HepG2 (cell line): ENCODE results near the gene CHKA. TPM values are rescaled to one million over a fixed set of nuclear protein-coding genes. Genes with fewer than 3 reads are reported as not detected.

Experiments used
- ATF7 ChIP-seq, 2 experiments: fragments of 450-650 bp in 1 of 2; sonication (generic) in 1 of 2; formaldehyde crosslinking in 1 of 2; IDR thresholded peaks; 2 replicates each; pipeline versions ENCODE4 v1.4.0 to v1.6.1; 2016 to 2020; ENCODE audit warnings: antibody characterized with exemption in 1 of 2, mild to moderate bottlenecking in 1 of 2, missing genetic modification reagents in 1 of 2
- CHCHD3 ChIP-seq: sonication (generic); formaldehyde crosslinking; IDR thresholded peaks from 2 replicates; pipeline ENCODE4 v1.8.0; 2022; ENCODE audit warnings: mild to moderate bottlenecking, missing genetic modification reagents, moderate library complexity
- CREB1 ChIP-seq, 2 experiments: fragments of 450-650 bp in 1 of 2; IDR thresholded peaks; 2 replicates each; pipeline ENCODE4 v1.6.1; 2016 to 2017; ENCODE audit warnings: control low read depth in 1 of 2, mild to moderate bottlenecking in 1 of 2, missing compliant biosample characterization in 1 of 2, missing genetic modification characterization in 1 of 2
- FOXK2 ChIP-seq: fragments of 450-650 bp; IDR thresholded peaks from 2 replicates; pipeline ENCODE4 v1.6.1; 2016
- GATAD1 ChIP-seq: IDR thresholded peaks from 2 replicates; pipeline ENCODE4 v1.6.1; 2016; ENCODE audit warnings: missing genetic modification reagents, missing compliant biosample characterization
- HNRNPK ChIP-seq: fragments of 200-400 bp; formaldehyde crosslinking; IDR thresholded peaks from 2 replicates; pipeline ENCODE4 v1.6.1; 2018; ENCODE audit warnings: low read length, low read depth, moderate library complexity, mild to moderate bottlenecking; ENCODE audit not compliant: poor library complexity, severe bottlenecking
- MED1 ChIP-seq: sonication (generic); formaldehyde crosslinking; IDR thresholded peaks from 2 replicates; pipeline ENCODE4 v1.4.0; 2020; ENCODE audit warnings: missing genetic modification reagents
- PCBP2 ChIP-seq: fragments of 200-400 bp; formaldehyde crosslinking; optimal IDR thresholded peaks from 2 replicates; pipeline ENCODE3; 2018; ENCODE audit warnings: low read length, low read depth; ENCODE audit not compliant: poor library complexity, severe bottlenecking
- PRMT3 ChIP-seq: sonication (generic); formaldehyde crosslinking; IDR thresholded peaks from 2 replicates; pipeline ENCODE4 v1.8.1; 2022; ENCODE audit warnings: low read depth, mild to moderate bottlenecking, moderate library complexity, missing genetic modification reagents, borderline replicate concordance
- RXRA ChIP-seq: sonication (generic); formaldehyde crosslinking; IDR thresholded peaks from 2 replicates; pipeline ENCODE4 v1.5.1; 2020; ENCODE audit warnings: missing genetic modification reagents
- SMARCE1 ChIP-seq: fragments of 450-650 bp; IDR thresholded peaks from 2 replicates; pipeline ENCODE4 v1.6.1; 2017; ENCODE audit warnings: borderline replicate concordance
- SRSF4 ChIP-seq: fragments of 200-400 bp; formaldehyde crosslinking; IDR thresholded peaks from one replicate; pipeline ENCODE4 v1.6.1; 2018; ENCODE audit warnings: mild to moderate bottlenecking, low read depth, low read length, moderate library complexity; ENCODE audit not compliant: poor library complexity, severe bottlenecking
- WIZ ChIP-seq: sonication (generic); formaldehyde crosslinking; IDR thresholded peaks from 2 replicates; pipeline ENCODE4 v1.5.1; 2020; ENCODE audit warnings: mild to moderate bottlenecking, missing genetic modification reagents
- YEATS2 ChIP-seq: sonication (generic); formaldehyde crosslinking; IDR thresholded peaks from 2 replicates; pipeline ENCODE4 v1.4.0; 2020; ENCODE audit warnings: missing genetic modification reagents, borderline replicate concordance
- ZFP41 ChIP-seq: sonication (generic); formaldehyde crosslinking; IDR thresholded peaks from 2 replicates; pipeline ENCODE4 v1.4.0; 2020; ENCODE audit warnings: mild to moderate bottlenecking, missing genetic modification reagents, borderline replicate concordance
- ZNF33B ChIP-seq: sonication (generic); formaldehyde crosslinking; IDR thresholded peaks from 2 replicates; pipeline ENCODE4 v1.5.1; 2020; ENCODE audit warnings: mild to moderate bottlenecking, missing genetic modification reagents
- ZNF460 ChIP-seq: sonication (generic); formaldehyde crosslinking; IDR thresholded peaks from 2 replicates; pipeline ENCODE4 v1.5.1; 2020; ENCODE audit warnings: missing genetic modification reagents, mild to moderate bottlenecking, borderline replicate concordance
- ZNF510 ChIP-seq: sonication (generic); formaldehyde crosslinking; IDR thresholded peaks from 2 replicates; pipeline ENCODE4 v1.4.0; 2020; ENCODE audit warnings: low read depth, mild to moderate bottlenecking, missing genetic modification reagents
- ZNF766 ChIP-seq: sonication (generic); formaldehyde crosslinking; IDR thresholded peaks from 2 replicates; pipeline ENCODE4 v1.5.0; 2020; ENCODE audit warnings: missing genetic modification reagents, borderline replicate concordance
- ZNF788 ChIP-seq: sonication (generic); formaldehyde crosslinking; IDR thresholded peaks from 2 replicates; pipeline ENCODE4 v1.5.0; 2020; ENCODE audit warnings: mild to moderate bottlenecking, missing genetic modification reagents, borderline replicate concordance
- ZNF878 ChIP-seq: sonication (generic); formaldehyde crosslinking; IDR thresholded peaks from 2 replicates; pipeline ENCODE4 v1.8.1; 2023; ENCODE audit warnings: mild to moderate bottlenecking, missing genetic modification reagents, moderate library complexity
- ZNF879 ChIP-seq: sonication (generic); formaldehyde crosslinking; IDR thresholded peaks from 2 replicates; pipeline ENCODE4 v1.8.1; 2023; ENCODE audit warnings: missing genetic modification reagents
- ZNF883 ChIP-seq: sonication (generic); formaldehyde crosslinking; IDR thresholded peaks from 2 replicates; pipeline ENCODE4 v1.5.1; 2020; ENCODE audit warnings: mild to moderate bottlenecking, missing genetic modification reagents; ENCODE audit errors: not compliant biosample characterization
- polyA plus RNA-seq, 8 experiments: library from polyadenylated mRNA; depleted of rRNA in 3 of 8; stranded (reverse) in 7 of 8; unstranded in 1 of 8; fragments of >200 nt; fragmentation: Illumina TruSeq in 4 of 8; extraction: Trizol in 4 of 8; gene quantifications; 2 replicates each; pipeline versions ENCODE4 v1.2.1 to v1.2.3, GENCODE V29; 2011 to 2016; ENCODE audit warnings: low read depth in 4 of 8, missing spikeins in 1 of 8, mixed read lengths in 1 of 8; ENCODE audit not compliant: insufficient read depth in 1 of 8
- total RNA-seq, 5 experiments: library from RNA; depleted of rRNA; stranded (reverse); fragments of >200 nt; fragmentation: Illumina TruSeq; extraction: Trizol; gene quantifications; 2 replicates each; pipeline ENCODE4 v1.2.3, GENCODE V29; 2016; ENCODE audit warnings: low read depth in 1 of 5
- TF ChIP-seq, protein P1 (sequence below): sonication (generic); formaldehyde crosslinking; IDR thresholded peaks from 2 replicates; pipeline ENCODE4 v1.5.1; 2020; ENCODE audit warnings: mild to moderate bottlenecking, missing genetic modification reagents, moderate library complexity
- TF ChIP-seq, protein P2 (sequence below): sonication (generic); formaldehyde crosslinking; IDR thresholded peaks from 2 replicates; pipeline ENCODE4 v1.9.0; 2022; ENCODE audit warnings: missing genetic modification reagents, mild to moderate bottlenecking, borderline replicate concordance

CHKA gene
- total and polyA plus RNA-seq, 2 of the 13 experiments (the other 11 are each of a cell fraction or from before 2014, with no cell fraction given) = 71.6 to 92.7 TPM

DNA sequence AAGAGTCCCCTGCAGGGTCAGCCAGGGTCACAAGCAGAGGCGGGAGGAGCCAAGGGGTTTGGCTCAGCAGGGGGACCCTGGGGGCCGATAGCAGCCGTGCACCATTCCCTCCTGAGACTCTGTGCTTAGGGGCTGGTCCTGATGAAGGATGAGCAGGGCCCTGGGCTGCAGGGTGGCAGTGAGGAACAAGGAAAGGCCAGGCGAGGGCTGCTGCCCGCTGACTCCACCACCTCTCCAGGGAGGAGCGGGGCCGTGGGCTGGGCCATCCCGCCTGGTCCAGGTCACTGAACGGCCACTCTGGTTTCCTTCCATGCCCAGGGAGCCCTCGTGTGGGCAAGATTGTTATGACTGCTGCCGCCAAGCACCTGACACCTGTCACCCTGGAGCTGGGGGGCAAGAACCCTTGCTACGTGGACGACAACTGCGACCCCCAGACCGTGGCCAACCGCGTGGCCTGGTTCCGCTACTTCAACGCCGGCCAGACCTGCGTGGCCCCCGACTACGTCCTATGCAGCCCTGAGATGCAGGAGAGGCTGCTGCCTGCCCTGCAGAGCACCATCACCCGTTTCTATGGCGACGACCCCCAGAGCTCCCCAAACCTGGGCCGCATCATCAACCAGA, 99.9 kb downstream of the CHKA start (continued):
- TF ChIP-seq, protein P1, sequence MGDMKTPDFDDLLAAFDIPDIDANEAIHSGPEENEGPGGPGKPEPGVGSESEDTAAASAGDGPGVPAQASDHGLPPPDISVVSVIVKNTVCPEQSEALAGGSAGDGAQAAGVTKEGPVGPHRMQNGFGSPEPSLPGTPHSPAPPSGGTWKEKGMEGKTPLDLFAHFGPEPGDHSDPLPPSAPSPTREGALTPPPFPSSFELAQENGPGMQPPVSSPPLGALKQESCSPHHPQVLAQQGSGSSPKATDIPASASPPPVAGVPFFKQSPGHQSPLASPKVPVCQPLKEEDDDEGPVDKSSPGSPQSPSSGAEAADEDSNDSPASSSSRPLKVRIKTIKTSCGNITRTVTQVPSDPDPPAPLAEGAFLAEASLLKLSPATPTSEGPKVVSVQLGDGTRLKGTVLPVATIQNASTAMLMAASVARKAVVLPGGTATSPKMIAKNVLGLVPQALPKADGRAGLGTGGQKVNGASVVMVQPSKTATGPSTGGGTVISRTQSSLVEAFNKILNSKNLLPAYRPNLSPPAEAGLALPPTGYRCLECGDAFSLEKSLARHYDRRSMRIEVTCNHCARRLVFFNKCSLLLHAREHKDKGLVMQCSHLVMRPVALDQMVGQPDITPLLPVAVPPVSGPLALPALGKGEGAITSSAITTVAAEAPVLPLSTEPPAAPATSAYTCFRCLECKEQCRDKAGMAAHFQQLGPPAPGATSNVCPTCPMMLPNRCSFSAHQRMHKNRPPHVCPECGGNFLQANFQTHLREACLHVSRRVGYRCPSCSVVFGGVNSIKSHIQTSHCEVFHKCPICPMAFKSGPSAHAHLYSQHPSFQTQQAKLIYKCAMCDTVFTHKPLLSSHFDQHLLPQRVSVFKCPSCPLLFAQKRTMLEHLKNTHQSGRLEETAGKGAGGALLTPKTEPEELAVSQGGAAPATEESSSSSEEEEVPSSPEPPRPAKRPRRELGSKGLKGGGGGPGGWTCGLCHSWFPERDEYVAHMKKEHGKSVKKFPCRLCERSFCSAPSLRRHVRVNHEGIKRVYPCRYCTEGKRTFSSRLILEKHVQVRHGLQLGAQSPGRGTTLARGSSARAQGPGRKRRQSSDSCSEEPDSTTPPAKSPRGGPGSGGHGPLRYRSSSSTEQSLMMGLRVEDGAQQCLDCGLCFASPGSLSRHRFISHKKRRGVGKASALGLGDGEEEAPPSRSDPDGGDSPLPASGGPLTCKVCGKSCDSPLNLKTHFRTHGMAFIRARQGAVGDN (CRISPR knock-in tag) = peak; percentile 54
- 0 out of 2 replicates have a peak, but pooled peaks have one; percentile 25 for TF ChIP-seq ZNF788 (CRISPR knock-in tag)
- peak; percentile 6; the same call in 1 of the 2 replicates for TF ChIP-seq ZNF766 (CRISPR knock-in tag)
- TF ChIP-seq WIZ (CRISPR knock-in tag) = no peak
- TF ChIP-seq ZNF879 = no peak
- TF ChIP-seq ZNF33B = no peak
- peak; percentile 52 for TF ChIP-seq ZNF883 (CRISPR knock-in tag)
- no peak for TF ChIP-seq HNRNPK
- TF ChIP-seq ZFP41 (CRISPR knock-in tag) = no peak
- TF ChIP-seq ATF7 (IDR thresholded peaks at IDR 0.05) = no peak
- no peak for TF ChIP-seq ATF7 (CRISPR knock-in tag; IDR thresholded peaks at IDR 0.05)
- TF ChIP-seq CHCHD3 (CRISPR knock-in tag) = no peak
- no peak for TF ChIP-seq GATAD1 (CRISPR knock-in tag)
- TF ChIP-seq ZNF510 (CRISPR knock-in tag) = no peak
- no peak for TF ChIP-seq SMARCE1
- no peak for TF ChIP-seq ZNF460 (CRISPR knock-in tag)
- no peak for TF ChIP-seq PRMT3 (CRISPR knock-in tag)
- TF ChIP-seq, protein P2, sequence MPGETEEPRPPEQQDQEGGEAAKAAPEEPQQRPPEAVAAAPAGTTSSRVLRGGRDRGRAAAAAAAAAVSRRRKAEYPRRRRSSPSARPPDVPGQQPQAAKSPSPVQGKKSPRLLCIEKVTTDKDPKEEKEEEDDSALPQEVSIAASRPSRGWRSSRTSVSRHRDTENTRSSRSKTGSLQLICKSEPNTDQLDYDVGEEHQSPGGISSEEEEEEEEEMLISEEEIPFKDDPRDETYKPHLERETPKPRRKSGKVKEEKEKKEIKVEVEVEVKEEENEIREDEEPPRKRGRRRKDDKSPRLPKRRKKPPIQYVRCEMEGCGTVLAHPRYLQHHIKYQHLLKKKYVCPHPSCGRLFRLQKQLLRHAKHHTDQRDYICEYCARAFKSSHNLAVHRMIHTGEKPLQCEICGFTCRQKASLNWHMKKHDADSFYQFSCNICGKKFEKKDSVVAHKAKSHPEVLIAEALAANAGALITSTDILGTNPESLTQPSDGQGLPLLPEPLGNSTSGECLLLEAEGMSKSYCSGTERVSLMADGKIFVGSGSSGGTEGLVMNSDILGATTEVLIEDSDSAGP (CRISPR knock-in tag) = peak; percentile 54; the same call in 1 of the 2 replicates
- no peak for TF ChIP-seq SRSF4
- TF ChIP-seq PCBP2 = no peak
- no peak for TF ChIP-seq ZNF878 (CRISPR knock-in tag)
- TF ChIP-seq RXRA (CRISPR knock-in tag) = peak; percentile 65; the same call in 1 of the 2 replicates
- no peak for TF ChIP-seq CREB1 (IDR thresholded peaks at IDR 0.05)
- TF ChIP-seq CREB1 (CRISPR knock-in tag; IDR thresholded peaks at IDR 0.05) = no peak
- no peak for TF ChIP-seq YEATS2 (CRISPR knock-in tag)
- no peak for TF ChIP-seq FOXK2
- no peak for TF ChIP-seq MED1 (CRISPR knock-in tag)
